Smooth muscle cell of the coronary artery (primary cell): ENCODE results near the gene AP1G1. TPM values are rescaled to one million over a fixed set of nuclear protein-coding genes. Genes with fewer than 3 reads are reported as not detected.

Experiments
- total RNA-seq: library from RNA; depleted of rRNA; stranded (reverse); fragments of >200 nt; gene quantifications from 2 replicates; pipeline ENCODE4 v1.2.3, GENCODE V29; 2014; ENCODE audit warnings: low replicate concordance

AP1G1 gene
- 26.6 and 45.2 TPM in 2 replicates for total RNA-seq

GRCh38 chr16:71808593-71809459 lies at the start of gene AP1G1:
AP1G1 (minus strand) TSS chr16:71808834; CDS start chr16:71789479, 19,355 bp downstream.

GRCh38 chr16:71845639-71846430 lies 37.2 kb upstream of the AP1G1 start, which contains the start of gene ATXN1L:
ATXN1L (plus strand) TSS chr16:71845976; CDS start chr16:71849741, 3,765 bp downstream.

DNA sequence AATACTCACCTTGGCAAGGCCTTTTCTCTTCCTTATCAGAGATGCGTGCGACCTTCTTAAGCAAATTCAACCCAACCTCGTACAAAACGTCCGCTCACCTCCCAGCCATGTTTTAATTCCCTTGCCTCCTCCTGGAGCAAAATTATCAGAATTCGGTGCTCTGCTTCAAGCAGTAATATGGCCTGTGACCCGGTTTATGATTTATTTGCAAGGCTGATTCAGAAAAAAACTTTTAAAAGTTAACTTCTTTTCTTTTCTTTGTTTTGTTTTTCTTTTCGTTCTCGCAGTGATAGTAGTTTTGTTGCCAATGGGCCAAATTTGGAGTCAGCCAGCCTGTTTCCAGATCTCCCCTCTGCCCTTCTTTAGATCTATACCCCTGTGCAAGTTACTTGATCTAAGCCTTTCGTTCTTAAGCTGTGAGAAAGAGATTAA lies 84.3 kb downstream of the AP1G1 start, which contains the start of gene PHLPP2:
PHLPP2 (minus strand) TSS at position 382 of the 432 bp plus-strand sequence. CDS start 9,906 bp downstream, outside the sequence.

Other genes starting within 250 kb of the AP1G1 start
- gene TAT, start 231.7 kb downstream of the AP1G1 start, total RNA-seq, result not detected in 2 replicates
- gene MARVELD3, start 182.7 kb downstream of the AP1G1 start, total RNA-seq, result not detected in 2 replicates
- 4.0 TPM in 2 replicates for gene PHLPP2, start 84.1 kb downstream of the AP1G1 start, total RNA-seq
- gene ATXN1L, start 37.1 kb upstream of the AP1G1 start, total RNA-seq, result 6.8 and 7.5 TPM in 2 replicates
- 5.3 and 5.6 TPM in 2 replicates for gene ZNF821, start 75.3 kb upstream of the AP1G1 start, total RNA-seq
- 92.8 and 136 TPM in 2 replicates for gene IST1, start 86.7 kb upstream of the AP1G1 start, total RNA-seq
- not detected in 2 replicates for gene PKD1L3, start 191.6 kb upstream of the AP1G1 start, total RNA-seq
- gene DHODH, start 199.9 kb upstream of the AP1G1 start, total RNA-seq, result 2.3 and 2.9 TPM in 2 replicates
- 0.35 TPM in 1 of 2 replicates, not detected in the other for gene HP, start 245.7 kb upstream of the AP1G1 start, total RNA-seq